Heart left ventricle (tissue), 13 donors: ENCODE data around the gene ITGAE.

Experiments
- CTCF ChIP-seq, 12 donors: fragments of 200-600 bp; sonication (generic) in 4 of 12; IDR thresholded peaks; one replicate each; pipeline versions ENCODE4 v1.5.0 to v1.8.0; 2018 to 2022; ENCODE audit warnings: antibody characterized with exemption in 12 of 12, mild to moderate bottlenecking in 5 of 12
- POLR2A ChIP-seq, 2 donors: fragments of 450-650 bp; IDR thresholded peaks; one replicate each; pipeline ENCODE4 v1.6.1; 2017; ENCODE audit warnings: antibody characterized with exemption in 2 of 2, mild to moderate bottlenecking in 2 of 2, moderate library complexity in 2 of 2
- donor health status: ischemic (EF 13 %, LVEDD 7.1; RV severe dilation, severe dysfunction).
- donor health status: DM: no; HTN: yes; CAD: no.
- donor health status: DM: no; HTN: no; CAD: no.
- donor health status: ischemic (EF 25% LVEDD 6.9; RV normal size, moderate dysfunction).
- donor health status: ischemic (EF 25% LVEDD 5.7; RV mildly dilated, moderate dysfunction).
- donor health status: ischemic (EF 35%, LVEDD 5.7; RV mildly dilated, moderate dysfunction).
- donor health status: nonischemic (EF 11% LVEDD 7.7; RV severe dilation, severe dysfunction).
- donor health status: DM: yes; HTN: yes; CAD: no.
- donor health status: PGD.
- donor health status: ischemic (EF 29% LVEDD 5.4; RV normal size, mild dysfunction).
- donor health status: nonischemic (EF 23%, LVEDD 6.1; RV moderate dilation, normal function).

DNA sequence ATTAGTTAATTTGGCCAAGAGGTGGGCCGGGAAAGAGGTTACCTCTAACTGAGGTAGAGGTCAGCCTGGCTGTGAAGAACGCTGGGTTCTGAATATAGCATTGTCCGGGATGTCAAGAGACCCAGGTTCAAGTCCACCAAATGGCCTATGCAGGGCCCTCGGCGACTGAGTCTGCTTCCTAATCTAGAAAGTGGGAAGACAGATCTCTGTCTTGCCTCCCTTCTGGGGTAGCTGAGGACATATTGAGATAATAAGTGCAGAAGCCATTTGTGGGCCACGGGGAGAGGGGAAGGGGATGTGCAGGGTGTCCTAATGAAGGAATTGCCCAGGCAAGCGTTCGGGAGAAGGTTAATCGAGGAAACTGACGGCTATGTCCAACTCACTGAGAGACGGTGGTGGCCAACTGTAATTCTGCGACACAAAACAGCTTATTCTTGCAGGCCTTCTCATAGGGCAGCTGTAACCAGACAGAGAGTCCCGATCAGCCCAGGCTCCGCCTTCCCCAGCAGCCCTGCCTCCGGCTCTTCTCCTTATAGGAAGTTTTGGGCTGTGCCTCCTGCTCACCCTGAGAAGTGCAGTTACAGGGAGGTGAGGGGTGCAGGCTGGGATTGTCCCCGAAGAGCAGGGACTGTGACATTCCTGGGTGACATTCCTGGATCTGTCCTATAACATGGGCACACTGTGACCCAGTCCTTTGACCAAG lies 61.4 kb downstream of the ITGAE start:
- TF ChIP-seq CTCF (IDR thresholded peaks at IDR 0.05) (no peak), POLR2A (IDR thresholded peaks at IDR 0.05) (no peak)
